Raji (cell line): ENCODE results near the gene SCG3.

Experiments
- POLR2A ChIP-seq: IDR thresholded peaks from 2 replicates; pipeline ENCODE4 v1.6.1; 2011; ENCODE audit warnings: low read depth, low read length, control low read depth; ENCODE audit not compliant: insufficient read depth

The SCG3 gene

DNA sequence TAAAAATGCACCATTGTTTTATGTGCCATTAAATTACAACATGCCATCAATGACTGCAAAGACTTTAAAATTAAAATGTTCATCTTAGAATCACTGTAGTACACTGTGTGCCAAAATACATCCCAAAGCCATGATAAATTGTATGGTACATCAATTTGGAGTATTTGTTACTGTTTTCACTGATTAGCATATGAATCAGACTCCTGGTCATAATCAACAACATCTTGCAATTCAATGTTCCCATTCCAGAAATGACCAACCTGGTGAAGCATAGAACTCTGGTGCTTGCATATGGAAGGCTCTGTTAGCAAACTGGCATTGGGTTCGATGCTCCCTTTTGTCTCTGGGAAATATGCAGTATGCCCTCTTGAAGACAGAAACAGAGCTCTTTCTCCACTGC is 33.6 kb downstream of the SCG3 start:
- no peak for TF ChIP-seq POLR2A

DNA sequence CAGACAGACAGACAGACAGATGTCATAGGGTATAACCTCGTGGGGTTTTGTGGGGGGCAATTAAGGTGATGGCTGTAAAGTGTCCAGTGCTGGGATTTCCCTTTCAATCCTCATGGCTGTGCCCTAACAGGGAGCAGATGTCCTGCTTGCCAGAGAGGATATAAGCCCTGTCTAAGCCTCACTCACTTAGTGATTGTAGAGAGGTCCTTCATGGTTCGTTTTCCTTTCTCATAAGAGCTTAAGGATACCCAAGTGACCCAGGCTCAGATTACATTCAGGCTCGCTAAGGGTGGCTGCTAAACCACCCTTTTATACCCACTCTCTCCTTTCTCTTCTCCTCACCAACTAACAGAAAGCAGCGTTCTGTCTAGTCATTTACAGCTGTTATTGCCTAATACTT is 36.9 kb downstream of the SCG3 start:
- no peak for TF ChIP-seq POLR2A

GRCh38 chr15:51718746-51719145 is 37.4 kb downstream of the SCG3 start:
- TF ChIP-seq POLR2A, result no peak

GRCh38 chr15:51720201-51720995 is 39.1 kb downstream of the SCG3 start:
- TF ChIP-seq POLR2A, result no peak

DNA sequence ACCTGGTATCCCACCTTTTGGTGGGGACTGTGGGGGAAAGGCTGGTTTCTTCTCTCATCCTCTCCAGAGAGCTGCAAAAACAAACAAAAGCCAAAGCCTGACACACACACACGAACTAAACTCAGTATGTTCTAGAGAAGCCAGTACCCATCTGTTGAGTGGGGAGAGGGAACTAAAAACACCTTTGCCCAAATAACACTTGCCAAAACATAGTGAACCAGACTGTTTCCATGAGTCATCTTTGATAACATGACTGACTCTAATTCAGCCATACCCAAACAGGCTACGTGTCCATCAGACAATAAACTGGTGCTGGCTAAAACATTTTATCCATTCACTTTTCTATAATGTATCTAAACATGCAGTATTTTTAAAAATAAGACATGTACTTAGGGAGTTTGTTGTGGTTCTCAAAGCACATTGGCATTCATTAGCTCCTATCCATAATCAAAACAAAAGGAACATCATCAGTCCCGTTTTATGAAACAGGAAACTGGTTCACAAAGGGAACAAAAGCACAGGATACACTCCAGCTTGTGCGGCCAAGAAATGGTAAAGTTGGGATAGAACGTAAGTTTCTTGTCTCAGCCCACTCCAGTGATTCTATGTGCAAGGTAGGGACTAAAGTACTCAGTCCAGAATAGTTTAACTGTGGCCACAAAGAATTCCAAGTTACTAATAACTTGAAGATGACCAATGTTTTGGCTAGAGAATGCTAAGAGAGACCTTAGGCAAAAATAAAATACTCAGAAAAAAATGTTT is 40.1 kb downstream of the SCG3 start:
- TF ChIP-seq POLR2A, result no peak

- TF ChIP-seq POLR2A, result no peak
These were observed 42.9 kb downstream of the SCG3 start for GRCh38 chr15:51724199-51724598.

GRCh38 chr15:51724673-51725072 is 43.4 kb downstream of the SCG3 start:
- no peak for TF ChIP-seq POLR2A

- no peak for TF ChIP-seq POLR2A
These were observed 45.2 kb downstream of the SCG3 start for GRCh38 chr15:51726302-51727073.

GRCh38 chr15:51727141-51727897 is 46.0 kb downstream of the SCG3 start:
- TF ChIP-seq POLR2A, result no peak

GRCh38 chr15:51731549-51732267 is 50.4 kb downstream of the SCG3 start:
- TF ChIP-seq POLR2A, result no peak

GRCh38 chr15:51732646-51733045 is 51.3 kb downstream of the SCG3 start:
- no peak for TF ChIP-seq POLR2A

GRCh38 chr15:51735228-51736010 is 54.1 kb downstream of the SCG3 start:
- no peak for TF ChIP-seq POLR2A

- TF ChIP-seq POLR2A, result no peak
These were observed 54.8 kb downstream of the SCG3 start for GRCh38 chr15:51736069-51736468.
